Stimulated activated CD4-positive, alpha-beta T cell treated with anti-CD3 and anti-CD28 coated beads, Interleukin-12 subunit alpha, Interleukin-12 subunit beta, amount 100 ng/mL, for 24 hours (primary cell): ENCODE results near the gene SLC7A10.
"Not testable (repeated sequence)": the region's sequence is repeated elsewhere in the genome, so short reads cannot be mapped to it uniquely, and the experiment has no call there.

Experiments used
- DNase-seq, 2 experiments: peaks; one replicate each; pipeline ENCODE4 v3.0.0-alpha.2; 2020; ENCODE audit warnings: low read depth in 2 of 2

The SLC7A10 gene

GRCh38 chr19:33202546-33203507 is 22.8 kb downstream of the SLC7A10 start:
- DNase-seq, result no peak

DNA sequence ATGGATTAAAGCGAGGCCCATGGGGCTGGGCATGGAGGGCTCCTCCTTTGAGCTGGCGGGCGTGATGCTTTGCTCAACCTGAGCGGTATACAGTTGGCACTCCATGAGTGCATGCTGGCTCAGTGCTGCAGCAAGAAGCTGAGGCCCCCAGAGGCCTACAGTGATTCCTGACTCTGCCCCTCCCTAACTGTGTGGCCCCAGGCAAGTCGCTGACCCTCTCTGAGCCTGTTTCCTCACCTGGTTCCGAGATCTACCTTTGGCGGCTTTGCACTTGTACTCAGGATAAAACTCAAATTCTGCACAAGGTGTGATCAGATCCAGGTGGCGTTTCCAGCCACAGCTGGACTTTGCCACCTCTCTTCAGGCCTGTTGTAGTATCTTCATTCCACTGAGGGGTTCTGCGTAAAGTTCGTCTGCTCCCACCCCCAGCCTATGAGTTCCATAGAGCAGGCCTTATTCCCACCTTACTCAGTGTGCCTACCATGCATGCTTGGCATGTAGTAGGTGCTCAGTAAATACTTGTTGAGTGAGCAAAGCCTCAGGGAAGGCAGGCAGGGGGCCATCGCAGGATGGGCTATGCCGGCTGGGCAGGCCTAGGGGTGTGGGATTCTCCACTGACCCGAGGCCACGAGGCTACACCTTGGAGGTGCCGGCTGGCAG is 23.6 kb downstream of the SLC7A10 start:
- no peak for DNase-seq

DNA sequence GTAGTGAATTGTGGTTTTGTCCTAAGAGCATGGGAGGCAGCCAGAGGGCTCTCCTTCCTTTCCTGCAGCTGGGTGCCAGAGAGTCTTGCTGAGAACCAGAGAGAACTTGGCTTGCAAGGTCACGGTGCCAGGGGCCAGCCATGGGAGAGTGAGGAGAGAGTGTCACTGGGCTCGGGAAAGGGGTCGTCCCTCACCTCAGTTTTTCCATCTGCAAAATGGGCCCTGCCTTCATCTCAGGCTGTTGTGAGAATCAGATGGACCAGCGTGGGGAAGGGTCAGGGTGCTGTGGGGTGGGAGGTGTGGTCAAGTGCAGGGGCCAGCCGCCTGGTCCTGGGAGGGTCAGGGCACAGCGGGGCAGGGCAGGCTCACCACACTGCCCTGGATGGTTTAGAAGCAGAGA is 24.2 kb downstream of the SLC7A10 start:
- no peak for DNase-seq

- no peak for DNase-seq
Observed at GRCh38 chr19:33199441-33200265, 26.0 kb downstream of the SLC7A10 start.

- DNase-seq, result no peak
Observed at GRCh38 chr19:33198169-33198568, 27.5 kb downstream of the SLC7A10 start.

- no peak for DNase-seq
Observed at GRCh38 chr19:33197591-33198000, 28.1 kb downstream of the SLC7A10 start.

- no peak for DNase-seq
Observed at GRCh38 chr19:33196446-33197193, 29.0 kb downstream of the SLC7A10 start.

GRCh38 chr19:33195645-33196347 is 29.9 kb downstream of the SLC7A10 start:
- no peak for DNase-seq

DNA sequence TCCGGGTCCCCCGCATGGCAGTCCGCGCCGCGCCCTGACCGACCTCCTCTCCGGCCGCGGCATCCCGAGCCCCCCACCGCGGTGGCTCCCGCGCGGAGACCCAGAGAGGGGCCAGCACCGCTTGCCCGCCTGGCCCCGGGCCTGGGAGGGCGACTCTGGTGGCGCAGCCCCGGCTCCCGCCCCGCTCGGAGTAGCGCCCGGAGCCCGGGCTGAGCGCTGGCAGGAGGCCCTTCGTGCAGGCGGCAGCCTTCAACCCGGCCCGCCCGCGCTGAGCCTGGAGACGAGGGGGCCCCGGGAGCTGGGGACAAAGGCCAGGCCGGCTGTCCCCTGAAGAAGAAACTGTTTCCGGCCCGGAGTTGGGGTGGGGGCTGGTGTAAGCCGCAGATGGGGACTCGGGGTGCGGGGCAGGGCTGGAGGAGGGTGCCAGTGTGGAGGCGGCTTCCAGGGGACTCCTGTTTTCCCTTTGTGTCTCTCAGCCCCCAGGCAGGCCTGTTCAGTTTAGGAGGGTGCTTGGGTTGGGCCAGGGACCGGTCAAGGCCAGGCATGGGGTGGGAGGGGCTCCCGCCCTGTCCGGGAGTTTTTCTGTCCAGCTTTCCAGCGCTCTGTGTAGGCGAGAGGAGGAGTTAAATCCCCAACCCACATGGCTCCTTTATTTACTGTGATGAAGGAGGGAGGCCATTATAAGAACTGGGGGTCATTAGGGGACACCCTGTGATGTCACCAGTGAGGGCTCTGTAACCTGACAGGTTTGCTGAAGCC is 30.6 kb downstream of the SLC7A10 start:
- no peak for DNase-seq

DNA sequence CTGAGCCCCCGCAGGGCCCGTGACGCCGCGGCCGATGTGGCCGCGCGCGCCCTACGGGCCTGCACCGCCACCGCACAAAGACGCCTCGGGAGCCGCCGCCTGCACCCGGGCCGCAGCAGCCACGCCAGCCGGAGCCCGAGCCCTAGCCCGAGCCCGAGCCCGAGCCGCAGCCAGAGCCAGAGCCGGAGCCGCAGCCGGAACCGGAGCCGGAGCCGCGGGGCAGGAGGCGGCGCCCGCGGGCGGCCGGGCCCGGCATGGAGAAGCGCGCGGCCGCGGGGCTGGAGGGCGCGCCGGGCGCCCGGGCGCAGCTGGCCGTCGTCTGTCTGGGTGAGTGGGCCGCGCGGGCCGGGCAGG is 31.1 kb downstream of the SLC7A10 start:
- DNase-seq, result no peak

DNA sequence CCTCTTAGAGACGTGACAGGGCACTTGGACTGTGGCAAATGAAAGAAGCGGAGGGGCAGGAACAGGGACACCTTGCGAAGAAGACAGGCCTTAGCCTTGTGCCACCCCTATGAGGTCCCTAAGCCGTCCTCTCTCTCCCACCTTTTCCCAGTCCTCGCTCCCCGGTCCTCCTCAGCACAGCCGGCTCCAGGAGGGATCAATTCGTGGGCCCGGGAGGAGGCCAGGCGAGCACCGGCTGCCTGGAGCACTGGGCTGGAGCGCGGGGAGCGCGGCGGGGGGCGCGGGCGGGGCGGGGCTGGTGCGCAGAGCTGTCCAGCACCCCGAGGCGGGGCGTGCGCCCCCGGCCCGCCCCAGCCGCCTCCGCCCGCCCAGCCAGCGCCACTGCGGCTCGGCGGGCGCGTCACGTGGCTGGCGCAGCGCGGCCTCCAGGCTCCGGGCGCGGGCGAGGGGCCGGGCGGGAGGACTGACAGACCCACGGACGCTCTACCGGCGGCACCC is 31.7 kb downstream of the SLC7A10 start, which contains the start of gene LRP3:
TSS of gene LRP3 (plus strand) at position 466 of the 498 bp plus-strand sequence. CDS start 456 bp downstream, outside the sequence.
- DNase-seq, result no peak

GRCh38 chr19:33193269-33193864 is 32.3 kb downstream of the SLC7A10 start:
- DNase-seq, result no peak

DNA sequence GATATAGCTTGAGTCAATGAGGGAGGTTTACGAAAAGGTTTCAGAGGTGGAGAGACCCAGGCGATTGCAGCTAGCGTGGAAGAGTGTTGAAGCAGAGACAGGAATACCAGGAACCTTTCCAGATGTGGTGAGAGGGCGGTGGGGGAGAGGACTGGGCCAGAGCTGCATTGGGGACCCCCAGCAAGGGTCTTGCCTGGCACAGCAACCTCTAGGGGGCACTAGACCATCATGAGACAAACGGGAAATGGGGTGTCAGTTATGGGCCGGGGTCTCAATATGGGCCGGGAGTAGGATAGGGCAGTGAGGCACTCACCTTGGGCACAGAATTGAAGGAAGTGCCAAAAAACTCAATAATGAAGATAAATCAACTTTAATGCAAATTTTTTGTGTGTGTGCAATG is 33.6 kb downstream of the SLC7A10 start:
- DNase-seq, result no peak

- DNase-seq, result no peak
Observed at GRCh38 chr19:33191501-33191900, 34.1 kb downstream of the SLC7A10 start.

DNA sequence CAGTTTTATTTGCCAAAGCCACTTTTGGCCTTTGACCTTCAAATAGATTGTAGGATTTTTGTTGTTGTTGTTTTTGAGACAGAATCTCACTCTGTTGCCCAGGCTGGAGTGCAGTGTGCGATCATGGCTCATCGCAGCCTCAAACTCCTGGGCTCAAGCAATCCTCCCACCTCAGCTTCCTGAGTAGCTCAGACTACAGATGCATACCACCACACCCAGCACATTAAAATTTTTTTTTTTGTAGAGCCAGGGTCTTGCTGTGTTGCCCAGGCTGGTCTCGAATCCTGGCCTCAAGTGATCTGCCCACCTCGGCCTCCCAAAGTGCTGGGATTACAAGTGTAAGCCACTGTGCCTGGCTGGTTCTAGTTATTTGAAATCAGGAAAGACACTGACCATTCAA is 34.6 kb downstream of the SLC7A10 start:
- DNase-seq, result not testable (repeated sequence)

DNA sequence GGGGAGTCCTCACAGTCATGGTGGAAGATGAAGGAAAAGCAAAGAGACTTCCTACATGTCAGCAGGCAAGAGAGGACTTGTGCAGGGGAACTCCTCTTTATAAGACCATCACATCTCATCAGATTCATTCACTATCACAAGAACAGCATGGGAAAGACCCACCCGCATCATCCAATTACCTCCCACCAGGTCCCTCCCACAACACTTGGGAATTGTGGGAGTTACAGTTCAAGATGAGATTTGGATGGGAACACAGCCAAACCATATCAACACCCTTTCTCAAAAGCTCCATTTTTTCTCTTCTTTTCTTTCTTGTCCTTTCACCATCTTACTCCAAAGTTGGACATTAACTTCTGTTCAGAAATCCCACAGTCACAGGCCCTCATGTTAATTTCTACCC is 36.2 kb downstream of the SLC7A10 start:
- no peak for DNase-seq

GRCh38 chr19:33187183-33187540 is 38.5 kb downstream of the SLC7A10 start:
- DNase-seq, result no peak

DNA sequence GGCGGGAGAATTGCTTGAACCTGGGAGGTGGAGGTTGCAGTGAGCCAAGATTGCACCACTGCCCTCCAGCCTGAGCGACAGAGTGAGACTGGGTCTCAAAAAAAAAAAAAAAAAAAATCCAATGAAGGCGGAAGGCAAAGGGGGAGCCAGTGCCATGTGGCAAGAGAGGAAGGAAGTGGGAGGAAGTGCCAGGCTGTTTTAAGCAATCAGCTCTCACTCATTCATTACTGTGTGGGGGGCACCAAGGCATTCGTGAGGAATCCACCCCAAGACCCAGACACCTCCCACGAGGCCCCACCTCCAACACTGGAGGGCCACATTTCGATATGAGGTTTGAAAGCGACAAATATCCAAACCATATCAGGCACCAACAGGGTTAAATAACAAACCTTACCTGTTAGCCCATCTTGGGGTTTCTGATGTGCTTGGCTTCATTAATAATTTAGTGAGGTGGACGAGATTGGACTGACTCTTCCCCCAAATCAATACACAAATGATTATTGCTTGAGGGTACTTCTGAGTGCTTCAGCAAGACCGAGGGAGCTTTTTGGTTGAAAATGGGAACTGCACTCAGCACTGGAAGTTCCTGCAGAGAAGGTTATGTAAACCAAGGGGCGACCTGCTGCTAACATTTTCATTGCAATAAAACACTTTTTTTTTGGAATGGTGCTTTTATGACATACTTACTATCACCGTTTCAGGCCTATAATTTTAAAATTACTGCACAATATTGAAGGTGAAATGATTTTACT is 39.0 kb downstream of the SLC7A10 start:
- DNase-seq, result no peak
